HG02840 (cell line): ENCODE measurements around the gene FAIM2.

Source experiments
- ATAC-seq: cut with Tn5 transposase; IDR thresholded peaks from one replicate; pipeline ENCODE4 v1.9.1; 2021; ENCODE audit warnings: mild to moderate bottlenecking, moderate library complexity, moderate number of reproducible peaks; ENCODE audit not compliant: unreplicated experiment, low FRiP score

The FAIM2 gene

GRCh38 chr12:49832836-49833421 is 70.8 kb downstream of the FAIM2 start:
- ATAC-seq = no peak

DNA sequence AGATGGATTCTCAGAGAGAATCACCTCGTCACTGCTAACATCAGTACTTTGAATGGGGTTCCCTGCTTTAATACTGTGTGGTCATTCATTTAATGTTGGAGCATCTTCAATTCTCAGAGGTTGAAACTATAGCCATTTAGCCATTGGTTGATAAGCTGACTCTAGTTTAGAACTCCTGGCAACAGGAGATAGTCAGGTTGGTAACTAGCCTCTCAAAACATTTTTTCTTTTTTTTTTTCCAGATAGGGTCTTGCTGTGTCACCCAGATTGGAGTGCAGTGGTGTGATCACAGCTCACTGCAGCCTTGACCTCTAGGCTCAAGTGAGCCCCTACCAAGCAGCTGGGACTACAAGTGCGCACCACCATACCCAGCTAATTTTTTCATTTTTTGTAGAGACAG is 72.0 kb downstream of the FAIM2 start:
- no peak for ATAC-seq

DNA sequence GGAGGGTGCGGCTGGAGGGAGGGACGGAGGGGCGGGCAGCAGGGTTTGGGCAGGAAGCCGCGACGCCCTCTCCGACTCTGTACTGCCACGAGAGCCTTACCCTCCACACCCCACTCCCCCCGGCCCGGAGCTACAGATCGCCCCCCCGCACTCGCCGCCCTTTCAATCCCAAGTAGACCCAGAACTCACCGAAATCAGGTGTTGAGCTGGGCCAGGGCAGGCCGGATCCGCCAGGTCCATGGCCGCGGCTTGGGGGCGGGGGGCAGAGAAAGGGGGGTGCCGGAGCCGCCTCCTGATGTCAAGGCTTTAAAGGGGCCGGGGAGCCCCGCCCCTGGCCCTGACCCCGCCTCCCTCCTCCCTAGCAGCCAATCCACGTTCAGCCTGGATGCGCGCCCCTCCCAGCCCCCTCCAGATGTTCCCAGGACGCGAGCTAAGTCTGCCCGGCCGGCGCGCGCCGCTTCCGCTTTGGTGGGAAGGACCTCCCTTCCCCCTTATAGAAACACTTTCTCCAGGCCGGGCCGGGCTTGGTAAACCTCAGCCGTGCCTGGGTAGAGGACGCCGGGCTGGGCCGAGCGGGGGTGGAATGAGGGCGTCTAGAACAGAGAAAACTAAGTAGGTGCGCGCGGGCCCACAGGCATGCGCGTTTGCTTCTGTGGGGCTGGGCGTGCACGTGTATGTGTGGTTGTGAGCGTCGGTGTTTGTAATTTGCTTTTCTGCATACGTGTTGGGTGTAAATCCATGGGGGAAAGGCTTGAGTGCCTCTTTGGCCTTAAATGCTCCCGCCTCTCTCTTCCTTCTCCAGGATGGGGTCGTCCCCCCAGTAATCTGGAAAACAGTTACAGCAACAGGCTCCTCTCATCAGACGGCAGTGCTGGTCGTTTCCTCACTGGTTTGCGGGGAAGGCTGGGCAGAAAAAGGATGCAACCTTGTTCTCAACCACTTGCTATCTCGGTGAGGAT is 75.3 kb downstream of the FAIM2 start, which contains the start of gene NCKAP5L:
NCKAP5L (minus strand) TSS at position 281 of the 959 bp plus-strand sequence. CDS start 24,369 bp downstream, outside the sequence.
- ATAC-seq = peak; percentile 76

DNA sequence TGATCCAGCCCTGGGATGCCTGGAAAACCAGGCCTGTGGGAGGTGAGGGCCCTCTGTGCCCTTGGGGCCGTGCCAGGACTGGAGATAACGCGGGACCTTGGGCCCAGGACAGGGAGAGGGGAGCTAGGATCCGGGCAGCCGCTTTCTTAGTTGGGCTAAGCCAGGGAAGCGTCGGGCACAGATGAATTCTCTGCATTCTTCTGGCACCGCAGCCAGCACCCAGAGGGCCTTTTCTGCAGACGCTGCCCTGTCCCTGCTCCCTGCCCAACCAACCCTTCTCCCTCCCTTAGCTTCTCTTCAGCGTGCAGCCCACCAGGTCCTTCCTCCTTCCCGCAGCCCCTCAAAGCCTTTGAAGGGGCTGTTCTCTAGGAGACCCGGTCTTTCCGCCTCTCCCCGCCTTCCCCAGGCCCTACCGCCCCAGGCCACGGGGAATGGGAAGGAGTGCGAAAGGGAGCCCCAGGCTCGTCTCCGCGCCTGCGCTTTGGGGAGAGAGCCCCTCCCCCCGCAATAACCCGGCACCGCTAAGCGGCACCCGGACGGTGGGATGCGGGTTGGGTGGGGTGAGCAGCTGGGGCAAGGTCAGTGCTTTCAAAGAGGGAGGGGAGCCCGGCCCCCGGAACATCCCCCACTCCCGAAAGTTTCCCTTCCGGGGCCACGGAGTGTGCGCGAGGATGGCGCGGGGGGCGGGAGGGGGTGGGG is 76.2 kb downstream of the FAIM2 start:
- peak; percentile 12 for ATAC-seq

DNA sequence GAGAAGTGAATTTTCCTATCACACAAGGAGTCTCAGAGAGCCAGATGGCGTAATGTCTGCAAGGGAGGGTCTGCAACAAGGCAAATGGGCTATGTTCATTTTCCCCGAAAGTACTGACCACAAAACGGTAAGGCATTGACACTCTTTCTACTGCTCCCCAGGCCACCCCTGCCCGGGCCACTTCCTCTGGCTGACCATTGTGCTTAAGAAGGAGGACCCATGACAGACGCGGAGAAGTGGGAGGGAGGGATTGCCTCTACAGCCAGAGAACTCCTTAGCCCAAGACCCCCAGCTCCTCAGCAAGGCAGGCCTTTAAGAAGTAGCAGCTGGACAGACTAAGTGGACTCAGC is 76.7 kb downstream of the FAIM2 start:
- no peak for ATAC-seq

GRCh38 chr12:49825971-49826421 is 77.7 kb downstream of the FAIM2 start:
- ATAC-seq = no peak

DNA sequence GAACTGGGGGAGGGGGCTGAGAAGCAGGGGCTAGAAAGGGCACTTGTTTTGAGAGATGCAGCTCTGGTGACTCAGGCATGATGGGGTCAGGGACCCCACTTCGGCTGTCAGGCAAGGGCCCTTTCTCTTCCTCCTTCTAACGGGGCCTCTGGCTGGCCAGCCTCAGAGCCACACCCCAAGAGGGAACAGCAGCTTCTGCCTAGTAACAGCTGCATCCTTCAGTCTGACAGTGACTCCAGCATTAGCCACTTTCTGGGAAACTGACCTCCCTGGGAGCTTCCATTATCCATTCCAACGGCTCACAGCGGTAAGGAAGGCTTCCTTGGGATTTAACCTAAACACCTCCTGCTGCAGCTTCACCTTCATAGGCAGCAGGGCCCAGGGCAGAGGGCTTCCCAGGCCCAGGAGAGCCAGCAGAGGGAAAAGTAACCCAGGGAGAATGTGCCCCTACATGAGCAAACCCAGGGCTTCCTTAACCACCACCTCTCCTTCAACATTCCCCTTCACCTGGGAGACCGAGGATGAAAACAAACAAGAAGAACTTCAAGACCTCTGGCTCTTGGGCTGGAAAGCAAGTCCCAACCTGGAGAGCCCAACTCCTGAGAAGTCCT is 78.2 kb downstream of the FAIM2 start:
- ATAC-seq = no peak

DNA sequence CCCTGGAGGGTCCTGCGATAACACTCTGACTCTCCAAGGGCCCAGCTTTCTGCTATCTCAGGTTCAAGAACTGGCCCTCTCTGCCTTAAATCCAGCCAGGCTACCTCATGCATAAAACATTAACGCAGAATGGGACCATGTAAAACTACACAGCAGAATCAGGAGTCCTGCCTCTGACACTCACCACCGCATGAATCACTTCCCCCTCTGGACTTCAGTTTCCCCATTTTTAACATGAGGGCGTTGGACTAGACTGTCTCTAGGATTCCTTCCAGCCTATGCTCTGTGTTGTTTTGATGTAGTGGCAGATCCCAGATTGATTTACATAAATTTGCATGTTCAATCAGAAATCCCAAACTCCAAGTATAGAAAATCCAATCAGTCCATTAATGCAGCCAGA is 78.8 kb downstream of the FAIM2 start:
- no peak for ATAC-seq

DNA sequence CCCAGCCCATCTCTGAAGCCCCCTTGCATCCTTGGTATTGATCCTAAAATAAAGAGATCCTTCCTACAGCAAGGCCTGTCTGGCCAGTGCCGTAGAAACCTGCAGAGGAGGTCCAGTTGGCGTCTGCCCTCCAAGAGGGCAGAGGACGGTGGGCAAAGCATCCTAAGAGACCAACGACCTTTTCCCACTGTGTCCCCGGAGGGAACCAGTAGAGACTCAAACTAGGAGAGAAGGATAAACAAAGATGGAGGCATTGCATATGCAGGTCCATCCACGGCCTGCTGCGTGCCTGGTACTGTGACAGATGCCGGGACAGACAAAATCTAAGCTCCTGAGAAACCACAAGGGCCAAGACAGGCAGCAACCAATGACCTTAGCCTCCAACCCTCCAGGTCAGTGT is 79.3 kb downstream of the FAIM2 start:
- no peak for ATAC-seq

DNA sequence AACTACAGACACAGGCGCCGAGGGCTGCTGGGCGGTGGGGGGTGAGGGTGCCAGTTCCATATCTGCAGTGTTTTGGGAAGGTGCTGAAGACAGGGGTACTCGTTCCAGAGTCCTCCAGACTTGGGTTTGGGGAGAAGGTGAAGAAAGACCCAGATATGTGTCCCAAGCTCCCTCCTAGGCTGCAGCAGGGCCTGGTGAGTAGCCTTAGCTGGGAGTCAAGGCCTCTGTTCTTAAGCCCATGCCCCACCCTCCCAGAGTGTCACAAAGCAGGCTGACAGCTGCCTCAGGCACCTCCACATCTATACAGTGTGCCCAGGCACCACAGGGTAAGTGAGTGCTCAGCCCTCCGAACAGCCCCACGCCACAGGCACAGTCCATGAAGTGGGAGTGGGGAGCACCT is 79.7 kb downstream of the FAIM2 start:
- ATAC-seq = no peak

GRCh38 chr12:49823350-49823749 is 80.3 kb downstream of the FAIM2 start:
- no peak for ATAC-seq

- no peak for ATAC-seq
These were observed 82.1 kb downstream of the FAIM2 start for GRCh38 chr12:49821373-49822287.

GRCh38 chr12:49819786-49820185 is 83.9 kb downstream of the FAIM2 start:
- no peak for ATAC-seq

DNA sequence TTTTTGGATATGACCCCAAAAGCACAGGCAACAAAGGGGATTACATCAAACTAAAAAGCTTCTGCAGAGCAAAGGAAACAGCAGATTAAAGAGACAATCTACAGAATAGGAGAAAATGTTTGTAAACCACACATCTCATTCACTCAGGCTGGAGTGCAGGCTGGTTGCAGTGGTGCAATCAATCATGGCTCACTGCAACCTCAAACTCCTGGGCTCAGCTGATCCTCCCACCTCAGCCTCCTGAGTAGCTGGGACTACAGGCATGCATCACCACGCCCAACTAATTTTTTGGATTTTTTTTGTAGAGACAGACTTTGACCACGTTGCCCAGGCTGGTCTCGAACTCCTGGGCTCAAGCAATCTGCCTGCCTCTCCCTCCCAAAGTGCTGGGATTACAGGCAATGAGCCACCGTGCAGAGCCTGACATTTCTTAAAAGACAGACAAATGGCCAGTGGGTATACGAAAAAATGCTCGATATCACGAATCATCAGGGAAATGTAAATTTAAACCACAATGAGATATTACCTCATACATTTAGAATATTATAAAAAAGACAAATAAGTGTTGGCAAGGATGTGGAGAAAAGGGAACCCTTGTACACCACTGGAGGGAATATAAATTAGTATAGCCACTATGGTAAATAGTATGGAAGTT is 85.3 kb downstream of the FAIM2 start:
- ATAC-seq = no peak
